Parathyroid adenoma (tissue), 2 donors: ENCODE results near the gene ZNF831.

ENCODE experiments used
- H2AFZ ChIP-seq: fragments of 300-600 bp; sonication (generic); one replicate; pipeline ENCODE4 v1.7.0; 2017; ENCODE audit warnings: antibody characterized with exemption, mild to moderate bottlenecking
- H3K27ac ChIP-seq: fragments of 300-600 bp; sonication (generic); one replicate; pipeline ENCODE4 v1.7.0; 2017
- H3K27me3 ChIP-seq: fragments of 300-600 bp; sonication (generic); one replicate; pipeline ENCODE4 v1.7.0; 2017; ENCODE audit warnings: low read length; ENCODE audit not compliant: control insufficient read depth, insufficient read depth
- H3K36me3 ChIP-seq: fragments of 300-600 bp; sonication (generic); one replicate; pipeline ENCODE4 v1.7.0; 2017; ENCODE audit warnings: low read length; ENCODE audit not compliant: control insufficient read depth, insufficient read depth
- H3K4me1 ChIP-seq: fragments of 300-600 bp; sonication (generic); one replicate; pipeline ENCODE4 v1.7.0; 2017; ENCODE audit warnings: control low read depth
- H3K4me2 ChIP-seq: fragments of 300-600 bp; sonication (generic); one replicate; pipeline ENCODE4 v1.7.0; 2017; ENCODE audit warnings: low read length
- H3K4me3 ChIP-seq: fragments of 300-600 bp; sonication (generic); one replicate; pipeline ENCODE4 v1.7.0; 2017; ENCODE audit warnings: low read depth, low read length
- H3K79me2 ChIP-seq: fragments of 300-600 bp; sonication (generic); one replicate; pipeline ENCODE4 v1.7.0; 2017; ENCODE audit warnings: control low read depth
- H3K9ac ChIP-seq: fragments of 300-600 bp; sonication (generic); one replicate; pipeline ENCODE4 v1.7.0; 2017; ENCODE audit warnings: mild to moderate bottlenecking
- H3K9me3 ChIP-seq: fragments of 300-600 bp; sonication (generic); one replicate; pipeline ENCODE4 v1.7.0; 2017; ENCODE audit warnings: low read length; ENCODE audit not compliant: control insufficient read depth
- TF ChIP-seq, protein P1 (sequence below): fragments of 300-600 bp; sonication (generic); IDR thresholded peaks from one replicate; pipeline ENCODE4 v1.7.0; 2017; ENCODE audit warnings: antibody characterized with exemption, mild to moderate bottlenecking
- donor health status: primary hyperparathyroidism.

Gene ZNF831

GRCh38 chr20:59179988-59180387 lies 16.4 kb downstream of the ZNF831 start:
- H2AFZ ChIP-seq, result no peak overlapping the region
- H3K4me2 ChIP-seq, result no peak overlapping the region
- no peaks in the 10 kb centered on the region for H3K4me1 ChIP-seq
- no peak overlapping the region for H3K27ac ChIP-seq
- no peaks in the 10 kb centered on the region for H3K79me2 ChIP-seq
- no peaks in the 10 kb centered on the region for H3K36me3 ChIP-seq
- no peaks in the 10 kb centered on the region for H3K9me3 ChIP-seq
- TF ChIP-seq, protein P1, sequence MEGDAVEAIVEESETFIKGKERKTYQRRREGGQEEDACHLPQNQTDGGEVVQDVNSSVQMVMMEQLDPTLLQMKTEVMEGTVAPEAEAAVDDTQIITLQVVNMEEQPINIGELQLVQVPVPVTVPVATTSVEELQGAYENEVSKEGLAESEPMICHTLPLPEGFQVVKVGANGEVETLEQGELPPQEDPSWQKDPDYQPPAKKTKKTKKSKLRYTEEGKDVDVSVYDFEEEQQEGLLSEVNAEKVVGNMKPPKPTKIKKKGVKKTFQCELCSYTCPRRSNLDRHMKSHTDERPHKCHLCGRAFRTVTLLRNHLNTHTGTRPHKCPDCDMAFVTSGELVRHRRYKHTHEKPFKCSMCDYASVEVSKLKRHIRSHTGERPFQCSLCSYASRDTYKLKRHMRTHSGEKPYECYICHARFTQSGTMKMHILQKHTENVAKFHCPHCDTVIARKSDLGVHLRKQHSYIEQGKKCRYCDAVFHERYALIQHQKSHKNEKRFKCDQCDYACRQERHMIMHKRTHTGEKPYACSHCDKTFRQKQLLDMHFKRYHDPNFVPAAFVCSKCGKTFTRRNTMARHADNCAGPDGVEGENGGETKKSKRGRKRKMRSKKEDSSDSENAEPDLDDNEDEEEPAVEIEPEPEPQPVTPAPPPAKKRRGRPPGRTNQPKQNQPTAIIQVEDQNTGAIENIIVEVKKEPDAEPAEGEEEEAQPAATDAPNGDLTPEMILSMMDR, result no peak
- H3K9ac ChIP-seq, result no peak overlapping the region
- no peak overlapping the region for H3K4me3 ChIP-seq
- no peaks in the 10 kb centered on the region for H3K27me3 ChIP-seq

DNA sequence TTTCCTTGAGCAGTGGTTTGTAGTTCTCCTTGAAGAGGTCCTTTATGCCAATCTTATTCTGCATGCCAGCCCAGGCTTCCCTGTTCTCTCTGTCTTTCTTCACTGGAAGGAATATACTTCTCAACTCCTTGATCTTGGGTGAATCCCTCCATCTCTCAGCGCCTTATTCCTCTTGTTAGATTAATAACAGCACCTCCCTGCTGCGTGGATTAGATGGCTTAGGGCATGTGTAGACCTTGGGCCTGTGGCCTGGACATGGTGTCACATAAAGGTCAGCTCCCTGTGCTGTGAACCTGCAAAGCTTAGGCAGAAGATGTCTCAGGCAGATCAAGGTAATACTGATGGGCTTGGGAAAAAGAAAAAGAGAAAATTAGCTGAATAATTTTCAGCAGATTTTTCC lies 18.3 kb downstream of the ZNF831 start:
- Histone ChIP-seq H3K79me2 (no peaks in the 10 kb centered on the region), H3K4me1 (no peaks in the 10 kb centered on the region), H3K27me3 (no peaks in the 10 kb centered on the region), H3K9me3 (no peaks in the 10 kb centered on the region), H3K9ac (no peak overlapping the region), H3K4me2 (no peak overlapping the region), H3K4me3 (no peak overlapping the region), H2AFZ (no peak overlapping the region), H3K27ac (no peak overlapping the region), H3K36me3 (no peaks in the 10 kb centered on the region)
- TF ChIP-seq, protein P1, result no peak

DNA sequence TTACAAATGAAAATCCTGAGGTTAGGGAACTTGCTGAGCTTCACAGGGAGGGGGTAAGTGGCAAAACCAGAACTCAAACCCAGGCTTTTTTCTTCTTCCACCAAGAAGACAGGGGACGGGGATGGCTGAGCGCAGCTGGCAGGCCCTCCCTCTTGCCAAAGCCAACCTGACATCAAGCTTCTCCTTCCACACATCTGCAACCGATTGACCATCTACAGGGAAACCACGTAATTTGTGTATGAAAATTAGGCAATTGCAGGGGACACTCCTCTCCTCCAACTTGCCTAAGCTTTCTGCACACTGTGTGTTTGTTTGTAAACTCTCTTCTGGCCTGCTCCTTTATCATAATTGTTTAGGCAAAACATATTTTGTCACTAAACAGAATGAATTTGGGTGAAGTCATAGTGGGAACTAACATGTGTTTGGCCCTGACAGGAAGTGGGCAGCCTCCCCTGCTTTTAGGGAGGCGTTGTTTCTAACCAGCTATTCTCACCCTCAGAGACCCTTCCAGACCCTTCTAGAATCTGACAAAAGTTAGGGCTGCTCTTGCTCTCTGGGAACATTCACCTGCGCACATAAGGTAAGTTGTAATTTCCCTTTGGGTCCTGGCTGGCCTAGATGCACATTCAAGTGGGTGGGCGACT lies 18.9 kb downstream of the ZNF831 start:
- TF ChIP-seq, protein P1, result no peak
- Histone ChIP-seq H3K79me2 (no peaks in the 10 kb centered on the region), H3K27ac (no peak overlapping the region), H3K36me3 (no peaks in the 10 kb centered on the region), H3K9me3 (no peaks in the 10 kb centered on the region), H3K4me3 (no peak overlapping the region), H3K9ac (no peak overlapping the region), H3K4me2 (no peak overlapping the region), H3K27me3 (no peaks in the 10 kb centered on the region), H2AFZ (no peak overlapping the region), H3K4me1 (no peaks in the 10 kb centered on the region)

DNA sequence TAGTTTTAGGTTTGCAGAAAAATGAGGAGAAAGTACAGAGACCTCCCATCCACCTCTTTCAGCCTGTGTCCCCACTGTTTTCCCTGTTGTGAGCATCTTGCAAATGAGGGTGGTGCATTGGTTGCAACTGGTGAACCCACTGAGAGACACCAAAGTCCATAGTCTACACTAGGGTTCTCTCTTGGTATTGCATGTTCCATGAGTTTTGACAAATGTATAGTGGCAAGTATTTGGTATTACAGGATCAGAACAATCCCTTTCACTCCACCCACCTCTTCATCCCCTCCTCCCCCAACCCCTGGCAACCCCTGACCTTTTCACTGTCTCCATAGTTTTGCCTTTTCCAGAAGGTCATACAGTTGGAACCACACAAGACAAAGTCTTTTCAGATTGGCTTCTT lies 20.1 kb downstream of the ZNF831 start:
- H3K4me2 ChIP-seq, result no peak overlapping the region
- H3K79me2 ChIP-seq, result no peaks in the 10 kb centered on the region
- no peaks in the 10 kb centered on the region for H3K9me3 ChIP-seq
- TF ChIP-seq, protein P1, result no peak
- H3K4me3 ChIP-seq, result no peak overlapping the region
- no peak overlapping the region for H2AFZ ChIP-seq
- no peak overlapping the region for H3K27ac ChIP-seq
- no peaks in the 10 kb centered on the region for H3K4me1 ChIP-seq
- no peaks in the 10 kb centered on the region for H3K36me3 ChIP-seq
- no peaks in the 10 kb centered on the region for H3K27me3 ChIP-seq
- no peak overlapping the region for H3K9ac ChIP-seq

GRCh38 chr20:59184880-59185447 lies 21.3 kb downstream of the ZNF831 start:
- TF ChIP-seq, protein P1, result no peak
- Histone ChIP-seq H3K4me3 (no peak overlapping the region), H3K4me1 (no peaks in the 10 kb centered on the region), H3K27me3 (no peaks in the 10 kb centered on the region), H3K4me2 (no peak overlapping the region), H3K27ac (no peak overlapping the region), H3K9me3 (no peaks in the 10 kb centered on the region), H3K9ac (no peak overlapping the region), H3K36me3 (no peaks in the 10 kb centered on the region), H3K79me2 (no peaks in the 10 kb centered on the region), H2AFZ (no peak overlapping the region)
